Activated B cell treated with CpG ODN at 0.5 μM for 24 hours (primary cell): ENCODE data around the gene LCLAT1. TPM values are rescaled to one million over a fixed set of nuclear protein-coding genes. Genes with fewer than 3 reads are reported as not detected.

Experiments used
- ATAC-seq: fragments of 200-7000 bp; cut with Tn5 transposase; one replicate; pipeline ENCODE4 v1.10.0; 2021; ENCODE audit warnings: low read depth, mild to moderate bottlenecking, moderate library complexity
- CTCF ChIA-PET: fragments of 350-600 bp; sonication (Branson Sonifier 250); formaldehyde crosslinking; loops from one replicate; lab custom pipeline; 2021; ENCODE audit warnings: antibody characterized with exemption; lab: Charles Lee
- POLR2A ChIA-PET: fragments of 350-600 bp; sonication (Branson Sonifier 250); formaldehyde crosslinking; loops from one replicate; lab custom pipeline; 2021; ENCODE audit warnings: antibody characterized with exemption; lab: Charles Lee
- DNase-seq: peaks from one replicate; pipeline ENCODE4 v3.0.0; 2022
- H3K27ac Mint-ChIP-seq: one replicate; pipeline ENCODE4 v1.8.0; 2020; ENCODE audit warnings: mixed read lengths
- H3K27me3 Mint-ChIP-seq: one replicate; pipeline ENCODE4 v1.8.0; 2021; ENCODE audit warnings: mixed read lengths
- H3K36me3 Mint-ChIP-seq: one replicate; pipeline ENCODE4 v1.8.0; 2021; ENCODE audit warnings: low read depth, mixed read lengths
- H3K4me1 Mint-ChIP-seq: one replicate; pipeline ENCODE4 v1.8.0; 2021; ENCODE audit warnings: mixed read lengths
- H3K4me3 Mint-ChIP-seq: one replicate; pipeline ENCODE4 v1.8.0; 2020; ENCODE audit warnings: mild to moderate bottlenecking, mixed read lengths
- H3K9me3 Mint-ChIP-seq: one replicate; pipeline ENCODE4 v1.8.0; 2020; ENCODE audit warnings: mixed read lengths
- intact Hi-C: fragments of 100-400 bp; cut with micrococcal nuclease; formaldehyde crosslinking; loops from one replicate; pipeline ENCODE4 v1.15.1; 2024
- total RNA-seq: library from RNA; stranded (reverse); gene quantifications from 2 replicates; pipeline ENCODE4 v1.2.3, GENCODE V29; 2022
- TF ChIP-seq, protein P1 (sequence below): fragments of 200-600 bp; IDR thresholded peaks from one replicate; pipeline ENCODE4 v1.8.0; 2022; ENCODE audit warnings: antibody characterized with exemption, mild to moderate bottlenecking

Gene LCLAT1
- total RNA-seq, 1 donor from 2014 or later = 25.9 TPM

- H3K27me3 Mint-ChIP-seq = no peaks in the 10 kb centered on the region
- no peak overlapping the region for H3K27ac Mint-ChIP-seq
Observed at GRCh38 chr2:30661173-30662107, 214.4 kb downstream of the LCLAT1 start.

GRCh38 chr2:30662268-30663131 lies 215.5 kb downstream of the LCLAT1 start:
- ATAC-seq (no peak), DNase-seq (no peak)
- no peaks in the 10 kb centered on the region for H3K36me3 Mint-ChIP-seq
- peaks cover 4% of the 10 kb centered on the region for H3K4me1 Mint-ChIP-seq
- H3K9me3 Mint-ChIP-seq = peaks cover 13% of the 10 kb centered on the region
- CTCF ChIA-PET = no interaction called here
- no peaks in the 10 kb centered on the region for H3K27me3 Mint-ChIP-seq
- H3K27ac Mint-ChIP-seq = no peak overlapping the region
- TF ChIP-seq, protein P1, sequence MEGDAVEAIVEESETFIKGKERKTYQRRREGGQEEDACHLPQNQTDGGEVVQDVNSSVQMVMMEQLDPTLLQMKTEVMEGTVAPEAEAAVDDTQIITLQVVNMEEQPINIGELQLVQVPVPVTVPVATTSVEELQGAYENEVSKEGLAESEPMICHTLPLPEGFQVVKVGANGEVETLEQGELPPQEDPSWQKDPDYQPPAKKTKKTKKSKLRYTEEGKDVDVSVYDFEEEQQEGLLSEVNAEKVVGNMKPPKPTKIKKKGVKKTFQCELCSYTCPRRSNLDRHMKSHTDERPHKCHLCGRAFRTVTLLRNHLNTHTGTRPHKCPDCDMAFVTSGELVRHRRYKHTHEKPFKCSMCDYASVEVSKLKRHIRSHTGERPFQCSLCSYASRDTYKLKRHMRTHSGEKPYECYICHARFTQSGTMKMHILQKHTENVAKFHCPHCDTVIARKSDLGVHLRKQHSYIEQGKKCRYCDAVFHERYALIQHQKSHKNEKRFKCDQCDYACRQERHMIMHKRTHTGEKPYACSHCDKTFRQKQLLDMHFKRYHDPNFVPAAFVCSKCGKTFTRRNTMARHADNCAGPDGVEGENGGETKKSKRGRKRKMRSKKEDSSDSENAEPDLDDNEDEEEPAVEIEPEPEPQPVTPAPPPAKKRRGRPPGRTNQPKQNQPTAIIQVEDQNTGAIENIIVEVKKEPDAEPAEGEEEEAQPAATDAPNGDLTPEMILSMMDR = no peak
- POLR2A ChIA-PET = no interaction called here
- H3K4me3 Mint-ChIP-seq = no peak overlapping the region
- intact Hi-C loops = no loop called here

More at GRCh38 chr2:30661173-30662107, 214.4 kb downstream of the LCLAT1 start:
- DNase-seq = no peak
- intact Hi-C loops = no loop called here
- Mint-ChIP-seq H3K4me3 (no peak overlapping the region), H3K4me1 (no peaks in the 10 kb centered on the region), H3K9me3 (peaks cover 6% of the 10 kb centered on the region), H3K36me3 (no peaks in the 10 kb centered on the region)
- no peak for ATAC-seq
- ChIA-PET POLR2A (no interaction called here), CTCF (no interaction called here)
- TF ChIP-seq, protein P1 = no peak

DNA sequence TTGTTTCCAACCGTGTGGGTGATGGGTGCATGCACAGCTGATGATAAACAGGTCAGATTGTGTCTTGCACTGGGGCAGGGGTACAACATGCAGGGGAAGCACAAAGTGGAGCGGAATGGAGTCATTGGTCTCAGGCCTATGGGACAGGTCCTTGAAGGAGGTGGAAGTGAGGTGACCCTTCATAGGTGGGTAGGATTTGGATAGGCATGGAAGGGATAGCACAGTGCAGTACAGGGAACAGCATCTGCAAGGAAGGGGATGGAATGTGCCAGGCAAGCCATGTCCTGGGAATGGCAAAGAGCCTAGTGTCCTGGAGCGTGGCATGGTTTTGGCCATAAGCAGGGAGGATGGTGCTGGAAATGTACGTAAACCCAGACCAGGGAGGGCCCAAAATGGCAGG lies 216.3 kb downstream of the LCLAT1 start:
- no peak overlapping the region for H3K27ac Mint-ChIP-seq
- H3K27me3 Mint-ChIP-seq = no peaks in the 10 kb centered on the region
- CTCF ChIA-PET = no interaction called here
- ATAC-seq (no peak), DNase-seq (no peak)
- H3K36me3 Mint-ChIP-seq = peaks cover 2% of the 10 kb centered on the region
- intact Hi-C loops = no loop called here
- TF ChIP-seq, protein P1 = no peak
- H3K4me1 Mint-ChIP-seq = peaks cover 4% of the 10 kb centered on the region
- peaks cover 16% of the 10 kb centered on the region for H3K9me3 Mint-ChIP-seq
- POLR2A ChIA-PET = no interaction called here
- H3K4me3 Mint-ChIP-seq = no peak overlapping the region

- Mint-ChIP-seq H3K4me3 (no peak overlapping the region), H3K4me1 (peaks cover 4% of the 10 kb centered on the region), H3K27ac (no peak overlapping the region), H3K27me3 (no peaks in the 10 kb centered on the region), H3K36me3 (peaks cover 2% of the 10 kb centered on the region), H3K9me3 (peaks cover 17% of the 10 kb centered on the region)
- TF ChIP-seq, protein P1 = no peak
- ATAC-seq = no peak
- POLR2A ChIA-PET = no interaction called here
- no peak for DNase-seq
- intact Hi-C loops = no loop called here
- CTCF ChIA-PET = no interaction called here
Observed at GRCh38 chr2:30663806-30664205, 216.8 kb downstream of the LCLAT1 start.
